WTC11 (cell line): Measurements from ENCODE around the gene MEPCE. TPM values are rescaled to one million over a fixed set of nuclear protein-coding genes. Genes with fewer than 3 reads are reported as not detected.

Experiments used
- ATAC-seq: fragments of 200-7000 bp; cut with Tn5 transposase; 2 replicates; pipeline ENCODE4 v1.10.0; 2021; ENCODE audit warnings: mild to moderate bottlenecking, moderate library complexity
- CTCF ChIA-PET: fragments of 300-600 bp; sonication (Branson Sonifier 250); formaldehyde crosslinking; loops from one replicate; lab custom pipeline; 2021; ENCODE audit warnings: antibody characterized with exemption; lab: Charles Lee
- POLR2A ChIA-PET: fragments of 350-600 bp; sonication (Branson Sonifier 250); formaldehyde crosslinking; loops from one replicate; lab custom pipeline; 2021; ENCODE audit warnings: antibody characterized with exemption; lab: Charles Lee
- DNase-seq: peaks from one replicate; pipeline ENCODE4 v3.0.0; 2021; ENCODE audit warnings: low spot score
- H3K27ac Mint-ChIP-seq: 2 replicates; pipeline ENCODE4 v1.8.0; 2021; ENCODE audit warnings: mixed read lengths
- H3K27me3 Mint-ChIP-seq: 2 replicates; pipeline ENCODE4 v1.8.0; 2021; ENCODE audit warnings: low read depth, mild to moderate bottlenecking, moderate library complexity, mixed read lengths
- H3K36me3 Mint-ChIP-seq: 2 replicates; pipeline ENCODE4 v1.8.0; 2021; ENCODE audit warnings: mixed read lengths
- H3K4me1 Mint-ChIP-seq: 2 replicates; pipeline ENCODE4 v1.8.0; 2022; ENCODE audit warnings: mixed read lengths
- H3K4me3 Mint-ChIP-seq: 2 replicates; pipeline ENCODE4 v1.8.0; 2021; ENCODE audit warnings: mild to moderate bottlenecking, moderate library complexity, mixed read lengths
- H3K9me3 Mint-ChIP-seq: 2 replicates; pipeline ENCODE4 v1.8.0; 2021; ENCODE audit warnings: mixed read lengths
- CREM ChIP-seq: sonication (generic); formaldehyde crosslinking; IDR thresholded peaks from 2 replicates; pipeline ENCODE4 v1.8.1; 2022; ENCODE audit warnings: mild to moderate bottlenecking, missing genetic modification reagents, moderate library complexity
- FOXK1 ChIP-seq: sonication (generic); formaldehyde crosslinking; IDR thresholded peaks from 2 replicates; pipeline ENCODE4 v1.8.0; 2022; ENCODE audit warnings: mild to moderate bottlenecking, moderate library complexity, missing genetic modification reagents
- IRF2 ChIP-seq: sonication (generic); formaldehyde crosslinking; IDR thresholded peaks from 2 replicates; pipeline ENCODE4 v1.8.0; 2022; ENCODE audit warnings: low read depth, missing genetic modification reagents, borderline replicate concordance
- KAT7 ChIP-seq: sonication (generic); formaldehyde crosslinking; IDR thresholded peaks from 2 replicates; pipeline ENCODE4 v1.8.1; 2023; ENCODE audit warnings: missing genetic modification reagents, mild to moderate bottlenecking, borderline replicate concordance
- MLX ChIP-seq: sonication (generic); formaldehyde crosslinking; IDR thresholded peaks from 2 replicates; pipeline ENCODE4 v1.8.1; 2023; ENCODE audit warnings: mild to moderate bottlenecking, missing genetic modification reagents, moderate library complexity
- NR1H2 ChIP-seq: sonication (generic); formaldehyde crosslinking; IDR thresholded peaks from 2 replicates; pipeline ENCODE4 v1.9.0; 2021; ENCODE audit warnings: mild to moderate bottlenecking, moderate library complexity, missing genetic modification reagents
- OVOL2 ChIP-seq: fragments of 250-450 bp; sonication (Bioruptor Pico); IDR thresholded peaks from 2 replicates; pipeline ENCODE4 v1.9.0; 2021; ENCODE audit warnings: mild to moderate bottlenecking, borderline replicate concordance
- PRDM15 ChIP-seq: sonication (generic); formaldehyde crosslinking; IDR thresholded peaks from 2 replicates; pipeline ENCODE4 v1.8.0; 2022; ENCODE audit warnings: missing genetic modification reagents
- TEAD4 ChIP-seq: sonication (generic); formaldehyde crosslinking; IDR thresholded peaks from 2 replicates; pipeline ENCODE4 v1.8.0; 2022; ENCODE audit warnings: mild to moderate bottlenecking, missing genetic modification reagents
- ZNF317 ChIP-seq: sonication (generic); formaldehyde crosslinking; IDR thresholded peaks from 2 replicates; pipeline ENCODE4 v1.8.1; 2023; ENCODE audit warnings: low read depth, mild to moderate bottlenecking, moderate library complexity, missing genetic modification reagents, borderline replicate concordance
- ZNF425 ChIP-seq: fragments of 250-450 bp; sonication (Bioruptor Pico); conservative IDR thresholded peaks from 2 replicates; pipeline ENCODE4 v1.9.0; 2021; ENCODE audit warnings: mild to moderate bottlenecking
- ZNF671 ChIP-seq: fragments of 250-450 bp; sonication (Bioruptor Pico); IDR thresholded peaks from 2 replicates; pipeline ENCODE4 v1.8.0; 2021; ENCODE audit warnings: mild to moderate bottlenecking
- total RNA-seq: library from RNA; stranded (reverse); gene quantifications from 3 replicates; pipeline ENCODE4 v1.2.3, GENCODE V29; 2021
- TF ChIP-seq, protein P1 (sequence below): fragments of 250-450 bp; sonication (Bioruptor Pico); IDR thresholded peaks from 2 replicates; pipeline ENCODE4 v2.1.2; 2022; ENCODE audit warnings: mild to moderate bottlenecking, moderate library complexity
- TF ChIP-seq, protein P2 (sequence below): sonication (generic); formaldehyde crosslinking; IDR thresholded peaks from 2 replicates; pipeline ENCODE4 v1.8.0; 2023; ENCODE audit warnings: mild to moderate bottlenecking, missing genetic modification reagents

MEPCE gene
- total RNA-seq, 1 experiment from 2014 or later, result 41.9 TPM

GRCh38 chr7:100396421-100396982 is 33.1 kb upstream of the MEPCE start (continued):
- TF ChIP-seq OVOL2 (CRISPR knock-in tag) (no peak), TEAD4 (no peak), ZNF317 (CRISPR knock-in tag) (no peak)
- TF ChIP-seq, protein P1, sequence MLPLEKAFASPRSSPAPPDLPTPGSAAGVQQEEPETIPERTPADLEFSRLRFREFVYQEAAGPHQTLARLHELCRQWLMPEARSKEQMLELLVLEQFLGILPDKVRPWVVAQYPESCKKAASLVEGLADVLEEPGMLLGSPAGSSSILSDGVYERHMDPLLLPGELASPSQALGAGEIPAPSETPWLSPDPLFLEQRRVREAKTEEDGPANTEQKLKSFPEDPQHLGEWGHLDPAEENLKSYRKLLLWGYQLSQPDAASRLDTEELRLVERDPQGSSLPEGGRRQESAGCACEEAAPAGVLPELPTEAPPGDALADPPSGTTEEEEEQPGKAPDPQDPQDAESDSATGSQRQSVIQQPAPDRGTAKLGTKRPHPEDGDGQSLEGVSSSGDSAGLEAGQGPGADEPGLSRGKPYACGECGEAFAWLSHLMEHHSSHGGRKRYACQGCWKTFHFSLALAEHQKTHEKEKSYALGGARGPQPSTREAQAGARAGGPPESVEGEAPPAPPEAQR (CRISPR knock-in tag), result no peak
- TF ChIP-seq, protein P2, sequence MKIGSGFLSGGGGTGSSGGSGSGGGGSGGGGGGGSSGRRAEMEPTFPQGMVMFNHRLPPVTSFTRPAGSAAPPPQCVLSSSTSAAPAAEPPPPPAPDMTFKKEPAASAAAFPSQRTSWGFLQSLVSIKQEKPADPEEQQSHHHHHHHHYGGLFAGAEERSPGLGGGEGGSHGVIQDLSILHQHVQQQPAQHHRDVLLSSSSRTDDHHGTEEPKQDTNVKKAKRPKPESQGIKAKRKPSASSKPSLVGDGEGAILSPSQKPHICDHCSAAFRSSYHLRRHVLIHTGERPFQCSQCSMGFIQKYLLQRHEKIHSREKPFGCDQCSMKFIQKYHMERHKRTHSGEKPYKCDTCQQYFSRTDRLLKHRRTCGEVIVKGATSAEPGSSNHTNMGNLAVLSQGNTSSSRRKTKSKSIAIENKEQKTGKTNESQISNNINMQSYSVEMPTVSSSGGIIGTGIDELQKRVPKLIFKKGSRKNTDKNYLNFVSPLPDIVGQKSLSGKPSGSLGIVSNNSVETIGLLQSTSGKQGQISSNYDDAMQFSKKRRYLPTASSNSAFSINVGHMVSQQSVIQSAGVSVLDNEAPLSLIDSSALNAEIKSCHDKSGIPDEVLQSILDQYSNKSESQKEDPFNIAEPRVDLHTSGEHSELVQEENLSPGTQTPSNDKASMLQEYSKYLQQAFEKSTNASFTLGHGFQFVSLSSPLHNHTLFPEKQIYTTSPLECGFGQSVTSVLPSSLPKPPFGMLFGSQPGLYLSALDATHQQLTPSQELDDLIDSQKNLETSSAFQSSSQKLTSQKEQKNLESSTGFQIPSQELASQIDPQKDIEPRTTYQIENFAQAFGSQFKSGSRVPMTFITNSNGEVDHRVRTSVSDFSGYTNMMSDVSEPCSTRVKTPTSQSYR (CRISPR knock-in tag), result no peak

- TF ChIP-seq MLX (CRISPR knock-in tag), result no peak
- no peak for TF ChIP-seq NR1H2
- TF ChIP-seq KAT7, result no peak
- no peak for TF ChIP-seq PRDM15 (CRISPR knock-in tag)
- TF ChIP-seq ZNF425 (CRISPR knock-in tag), result no peak
- TF ChIP-seq CREM (CRISPR knock-in tag), result no peak
- no peak for TF ChIP-seq FOXK1 (CRISPR knock-in tag)
- no peak for TF ChIP-seq ZNF671 (CRISPR knock-in tag)
- no peak for TF ChIP-seq IRF2
- TF ChIP-seq, protein P2 (CRISPR knock-in tag), result no peak
- TF ChIP-seq ZNF317 (CRISPR knock-in tag), result no peak
- ATAC-seq, result peak; percentile 71
These were observed 32.1 kb upstream of the MEPCE start for GRCh38 chr7:100397315-100398081.

More at GRCh38 chr7:100397315-100398081, 32.1 kb upstream of the MEPCE start:
- Mint-ChIP-seq H3K36me3 (no peaks in the 10 kb centered on the region), H3K4me3 (no peak overlapping the region), H3K27ac (no peak overlapping the region), H3K4me1 (peaks cover 13% of the 10 kb centered on the region), H3K9me3 (no peaks in the 10 kb centered on the region), H3K27me3 (peaks cover 24% of the 10 kb centered on the region)
- POLR2A ChIA-PET, result no interaction called here
- DNase-seq, result peak; percentile 18
- CTCF ChIA-PET, result interaction anchor here (0.5 to 2.0 kb wide), 8 partner anchors 8 to 229 kb away, joined by 3 to 15 read pairs (median 4); partner anchors contain the start of gene GAL3ST4
